GM19372 (cell line): ENCODE data around the gene TMEM179.

ENCODE experiments used
- ATAC-seq: cut with Tn5 transposase; IDR thresholded peaks from one replicate; pipeline ENCODE4 v1.9.1; 2021; ENCODE audit warnings: mild to moderate bottlenecking, low read depth, moderate library complexity; ENCODE audit not compliant: unreplicated experiment

TMEM179 gene

GRCh38 chr14:104558231-104559027 is 46.1 kb downstream of the TMEM179 start:
- ATAC-seq = no peak

GRCh38 chr14:104557766-104558165 is 46.8 kb downstream of the TMEM179 start:
- ATAC-seq = no peak

GRCh38 chr14:104557086-104557485 is 47.5 kb downstream of the TMEM179 start:
- no peak for ATAC-seq

GRCh38 chr14:104556256-104557021 is 48.1 kb downstream of the TMEM179 start:
- ATAC-seq = no peak

GRCh38 chr14:104555430-104556255 is 48.9 kb downstream of the TMEM179 start:
- ATAC-seq = no peak

GRCh38 chr14:104554608-104555429 is 49.8 kb downstream of the TMEM179 start:
- no peak for ATAC-seq

DNA sequence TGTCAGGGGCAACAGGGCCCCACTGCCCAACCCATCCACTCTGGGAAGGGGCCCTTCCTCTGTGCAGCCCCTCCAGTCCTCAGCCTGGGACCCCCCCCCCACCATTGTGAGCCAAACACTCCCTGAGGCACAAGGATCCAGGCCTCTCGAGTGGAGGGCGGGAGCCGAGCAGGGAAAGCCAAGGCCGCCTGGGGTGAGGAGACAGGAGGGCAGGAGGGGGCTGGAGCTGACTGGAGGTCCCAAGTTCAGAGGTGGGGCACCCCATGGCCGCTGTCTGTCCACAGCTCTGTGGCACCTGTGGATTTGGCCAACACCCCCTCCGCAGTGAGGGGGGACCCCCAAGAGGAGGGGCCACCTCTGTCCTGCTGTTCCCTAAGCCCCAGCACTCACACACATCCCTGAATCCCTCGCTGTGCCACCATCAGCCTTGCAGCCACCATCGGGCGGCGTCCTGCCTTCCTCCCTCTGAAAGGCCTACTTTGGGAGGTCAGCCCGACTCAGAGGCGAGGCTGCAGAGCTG is 50.4 kb downstream of the TMEM179 start:
- no peak for ATAC-seq

GRCh38 chr14:104553166-104554087 is 51.1 kb downstream of the TMEM179 start:
- ATAC-seq = no peak

GRCh38 chr14:104552738-104553125 is 51.8 kb downstream of the TMEM179 start:
- ATAC-seq = no peak

GRCh38 chr14:104551851-104552737 is 52.5 kb downstream of the TMEM179 start:
- no peak for ATAC-seq

- no peak for ATAC-seq
These were observed 53.5 kb downstream of the TMEM179 start for GRCh38 chr14:104550861-104551728.

GRCh38 chr14:104550340-104550860 is 54.2 kb downstream of the TMEM179 start:
- ATAC-seq = no peak

GRCh38 chr14:104549536-104550339 is 54.8 kb downstream of the TMEM179 start:
- no peak for ATAC-seq

DNA sequence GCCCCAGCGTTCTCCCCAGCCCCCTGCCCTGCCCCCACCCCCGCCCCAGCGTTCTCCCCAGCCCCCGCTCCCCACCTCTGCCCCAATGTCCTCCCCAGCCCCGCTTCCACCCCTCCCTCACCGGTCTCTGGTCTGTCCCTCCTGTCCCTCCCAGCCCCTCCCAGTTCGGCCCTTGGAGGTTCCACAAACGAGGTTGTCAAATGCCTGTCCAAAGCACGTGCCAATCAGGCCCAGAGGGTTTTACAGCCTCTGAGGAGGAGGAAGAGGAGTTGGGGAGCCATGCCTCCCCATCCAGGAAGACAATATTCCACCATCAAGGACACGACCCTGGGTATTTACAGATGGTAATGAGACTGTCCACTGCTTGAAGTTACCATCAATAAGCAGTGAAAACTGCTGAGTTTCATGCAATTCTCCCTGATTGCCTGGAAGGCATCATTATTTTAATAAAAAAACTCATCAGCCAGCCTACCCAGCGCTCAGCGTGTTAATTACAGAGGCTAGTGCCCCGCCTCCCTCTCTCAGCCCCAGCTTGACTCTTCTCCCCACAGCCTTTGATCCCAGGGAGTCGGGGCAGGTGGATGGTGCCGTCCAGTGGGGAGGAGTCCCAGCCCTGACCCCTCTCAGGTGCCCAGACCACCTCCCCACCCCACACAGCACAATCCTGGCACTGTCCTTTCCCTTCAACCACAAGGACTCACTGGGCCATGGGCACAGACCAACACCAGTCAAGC is 55.6 kb downstream of the TMEM179 start:
- ATAC-seq = no peak

DNA sequence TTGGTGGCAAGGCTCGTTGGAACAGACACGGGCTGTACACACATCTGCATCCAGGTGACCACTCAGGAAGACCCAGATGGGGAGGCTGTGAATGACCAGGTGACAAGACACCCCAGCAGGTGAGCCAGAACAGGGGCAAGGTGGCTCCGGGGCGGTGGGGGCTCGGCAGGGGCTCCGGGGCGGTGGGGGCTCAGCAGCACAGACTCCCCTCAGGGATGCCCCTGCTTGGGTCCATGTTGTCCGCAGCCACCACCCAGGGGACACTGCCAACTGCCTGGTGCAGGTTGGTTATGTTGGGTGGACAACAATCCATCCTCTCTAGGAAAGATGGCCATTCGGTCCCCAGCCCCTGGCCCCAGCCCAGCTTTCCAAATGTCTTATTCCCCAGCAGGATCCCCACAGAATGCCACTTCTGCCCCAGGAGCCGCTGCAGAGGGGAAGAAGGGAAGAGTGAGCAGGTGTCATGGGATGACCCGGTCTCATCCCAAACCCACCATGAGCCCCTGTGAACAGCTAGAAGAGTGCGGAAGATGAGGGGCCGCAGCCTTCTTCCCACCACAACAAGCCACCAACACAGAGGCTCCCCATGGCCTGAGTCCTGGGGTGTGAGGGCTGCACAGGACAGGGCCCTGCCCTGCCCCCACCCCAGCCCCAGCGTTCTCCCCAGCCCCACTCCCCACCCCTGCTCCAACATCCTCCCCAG is 56.4 kb downstream of the TMEM179 start:
- no peak for ATAC-seq
